HEK293 (cell line): Measurements from ENCODE around the gene PHACTR1.

Source experiments
- CTCF ChIP-seq: fragments of 450-650 bp; formaldehyde crosslinking; IDR thresholded peaks from 2 replicates; pipeline ENCODE4 v1.5.1; 2016; ENCODE audit warnings: missing biosample characterization, missing genetic modification characterization
- GLI2 ChIP-seq: fragments of 450-650 bp; formaldehyde crosslinking; IDR thresholded peaks from 2 replicates; pipeline ENCODE4; 2017; ENCODE audit warnings: missing biosample characterization, missing genetic modification characterization, low read depth, borderline replicate concordance
- KLF8 ChIP-seq: fragments of 450-650 bp; formaldehyde crosslinking; IDR thresholded peaks from 2 replicates; pipeline ENCODE4 v1.5.1; 2016; ENCODE audit warnings: missing biosample characterization, missing genetic modification characterization
- OSR2 ChIP-seq: fragments of 450-650 bp; formaldehyde crosslinking; IDR thresholded peaks from 2 replicates; pipeline ENCODE4 v1.5.1; 2016; ENCODE audit warnings: missing biosample characterization, missing genetic modification characterization
- ZBTB17 ChIP-seq: fragments of 450-650 bp; formaldehyde crosslinking; IDR thresholded peaks from 2 replicates; pipeline ENCODE4 v1.5.1; 2016; ENCODE audit warnings: missing biosample characterization, missing genetic modification characterization
- ZNF155 ChIP-seq: fragments of 450-650 bp; formaldehyde crosslinking; IDR thresholded peaks from 2 replicates; pipeline ENCODE4 v1.5.1; 2016; ENCODE audit warnings: missing biosample characterization, missing genetic modification characterization
- ZNF37A ChIP-seq: fragments of 450-650 bp; IDR thresholded peaks from 2 replicates; pipeline ENCODE4 v1.5.1; 2018; ENCODE audit warnings: missing biosample characterization, missing genetic modification characterization
- ZNF423 ChIP-seq: fragments of 450-650 bp; formaldehyde crosslinking; IDR thresholded peaks from 2 replicates; pipeline ENCODE4 v1.5.1; 2016; ENCODE audit warnings: missing biosample characterization, missing genetic modification characterization
- ZNF558 ChIP-seq: fragments of 450-650 bp; formaldehyde crosslinking; IDR thresholded peaks from 2 replicates; pipeline ENCODE4 v1.5.1; 2016; ENCODE audit warnings: missing biosample characterization, missing genetic modification characterization
- ZNF639 ChIP-seq: fragments of 450-650 bp; formaldehyde crosslinking; IDR thresholded peaks from 2 replicates; pipeline ENCODE4 v1.5.1; 2016; ENCODE audit warnings: missing biosample characterization, missing genetic modification characterization
- ZSCAN23 ChIP-seq: fragments of 450-650 bp; formaldehyde crosslinking; IDR thresholded peaks from 2 replicates; pipeline ENCODE4 v1.5.1; 2016; ENCODE audit warnings: missing biosample characterization, missing genetic modification characterization
- TF ChIP-seq, protein P1 (sequence below): fragments of 450-650 bp; formaldehyde crosslinking; IDR thresholded peaks from 2 replicates; pipeline ENCODE4 v1.5.1; 2016; ENCODE audit warnings: missing biosample characterization, missing genetic modification characterization
- TF ChIP-seq, protein P2 (sequence below): fragments of 450-650 bp; formaldehyde crosslinking; IDR thresholded peaks from 2 replicates; pipeline ENCODE4 v1.5.1; 2016; ENCODE audit warnings: missing biosample characterization, missing genetic modification characterization
- TF ChIP-seq, protein P3 (sequence below): fragments of 450-650 bp; formaldehyde crosslinking; optimal IDR thresholded peaks from 2 replicates; pipeline ENCODE3; 2016; ENCODE audit warnings: missing biosample characterization, mild to moderate bottlenecking, missing genetic modification characterization

DNA sequence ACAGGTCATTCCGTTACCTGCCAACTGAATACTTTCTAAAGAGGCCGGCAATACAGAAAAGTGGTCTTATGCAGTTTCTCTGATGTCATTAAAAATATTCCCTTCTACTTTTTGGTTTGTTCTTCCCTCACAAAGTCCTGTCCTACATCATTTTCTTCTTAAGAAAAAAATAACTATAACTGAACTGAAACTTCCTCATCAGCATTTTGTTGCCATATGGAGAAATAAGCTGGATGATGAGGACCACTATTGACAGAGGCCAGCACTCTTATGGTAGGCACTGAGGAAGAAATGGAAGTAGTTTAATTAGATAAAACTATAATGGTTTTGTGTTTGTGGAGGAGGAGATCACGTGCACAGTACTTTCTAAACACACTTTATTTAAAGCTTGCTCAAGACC, 274.9 kb downstream of the PHACTR1 start:
- TF ChIP-seq ZBTB17 (tag by site-specific recombination) (no peak), CTCF (tag by site-specific recombination) (no peak), ZNF423 (tag by site-specific recombination) (no peak), ZSCAN23 (tag by site-specific recombination) (no peak), ZNF639 (tag by site-specific recombination) (no peak), ZNF155 (tag by site-specific recombination) (no peak), OSR2 (tag by site-specific recombination) (no peak), ZNF37A (tag by site-specific recombination) (no peak), ZNF558 (tag by site-specific recombination) (no peak), KLF8 (no peak), GLI2 (tag by site-specific recombination) (no peak)
- TF ChIP-seq, protein P1, sequence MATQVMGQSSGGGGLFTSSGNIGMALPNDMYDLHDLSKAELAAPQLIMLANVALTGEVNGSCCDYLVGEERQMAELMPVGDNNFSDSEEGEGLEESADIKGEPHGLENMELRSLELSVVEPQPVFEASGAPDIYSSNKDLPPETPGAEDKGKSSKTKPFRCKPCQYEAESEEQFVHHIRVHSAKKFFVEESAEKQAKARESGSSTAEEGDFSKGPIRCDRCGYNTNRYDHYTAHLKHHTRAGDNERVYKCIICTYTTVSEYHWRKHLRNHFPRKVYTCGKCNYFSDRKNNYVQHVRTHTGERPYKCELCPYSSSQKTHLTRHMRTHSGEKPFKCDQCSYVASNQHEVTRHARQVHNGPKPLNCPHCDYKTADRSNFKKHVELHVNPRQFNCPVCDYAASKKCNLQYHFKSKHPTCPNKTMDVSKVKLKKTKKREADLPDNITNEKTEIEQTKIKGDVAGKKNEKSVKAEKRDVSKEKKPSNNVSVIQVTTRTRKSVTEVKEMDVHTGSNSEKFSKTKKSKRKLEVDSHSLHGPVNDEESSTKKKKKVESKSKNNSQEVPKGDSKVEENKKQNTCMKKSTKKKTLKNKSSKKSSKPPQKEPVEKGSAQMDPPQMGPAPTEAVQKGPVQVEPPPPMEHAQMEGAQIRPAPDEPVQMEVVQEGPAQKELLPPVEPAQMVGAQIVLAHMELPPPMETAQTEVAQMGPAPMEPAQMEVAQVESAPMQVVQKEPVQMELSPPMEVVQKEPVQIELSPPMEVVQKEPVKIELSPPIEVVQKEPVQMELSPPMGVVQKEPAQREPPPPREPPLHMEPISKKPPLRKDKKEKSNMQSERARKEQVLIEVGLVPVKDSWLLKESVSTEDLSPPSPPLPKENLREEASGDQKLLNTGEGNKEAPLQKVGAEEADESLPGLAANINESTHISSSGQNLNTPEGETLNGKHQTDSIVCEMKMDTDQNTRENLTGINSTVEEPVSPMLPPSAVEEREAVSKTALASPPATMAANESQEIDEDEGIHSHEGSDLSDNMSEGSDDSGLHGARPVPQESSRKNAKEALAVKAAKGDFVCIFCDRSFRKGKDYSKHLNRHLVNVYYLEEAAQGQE = no peak
- TF ChIP-seq, protein P2, sequence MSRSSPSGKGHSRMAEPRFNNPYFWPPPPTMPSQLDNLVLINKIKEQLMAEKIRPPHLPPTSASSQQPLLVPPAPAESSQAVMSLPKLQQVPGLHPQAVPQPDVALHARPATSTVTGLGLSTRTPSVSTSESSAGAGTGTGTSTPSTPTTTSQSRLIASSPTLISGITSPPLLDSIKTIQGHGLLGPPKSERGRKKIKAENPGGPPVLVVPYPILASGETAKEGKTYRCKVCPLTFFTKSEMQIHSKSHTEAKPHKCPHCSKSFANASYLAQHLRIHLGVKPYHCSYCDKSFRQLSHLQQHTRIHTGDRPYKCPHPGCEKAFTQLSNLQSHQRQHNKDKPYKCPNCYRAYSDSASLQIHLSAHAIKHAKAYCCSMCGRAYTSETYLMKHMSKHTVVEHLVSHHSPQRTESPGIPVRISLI = no peak
- TF ChIP-seq, protein P3, sequence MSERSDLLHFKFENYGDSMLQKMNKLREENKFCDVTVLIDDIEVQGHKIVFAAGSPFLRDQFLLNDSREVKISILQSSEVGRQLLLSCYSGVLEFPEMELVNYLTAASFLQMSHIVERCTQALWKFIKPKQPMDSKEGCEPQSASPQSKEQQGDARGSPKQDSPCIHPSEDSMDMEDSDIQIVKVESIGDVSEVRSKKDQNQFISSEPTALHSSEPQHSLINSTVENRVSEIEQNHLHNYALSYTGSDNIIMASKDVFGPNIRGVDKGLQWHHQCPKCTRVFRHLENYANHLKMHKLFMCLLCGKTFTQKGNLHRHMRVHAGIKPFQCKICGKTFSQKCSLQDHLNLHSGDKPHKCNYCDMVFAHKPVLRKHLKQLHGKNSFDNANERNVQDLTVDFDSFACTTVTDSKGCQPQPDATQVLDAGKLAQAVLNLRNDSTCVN (tag by site-specific recombination) = no peak
